ENCODE data around the gene ZNF585A.
"Not testable (repeated sequence)": the region's sequence is repeated elsewhere in the genome, so short reads cannot be mapped to it uniquely, and the experiment has no call there.

Gene ZNF585A

DNA sequence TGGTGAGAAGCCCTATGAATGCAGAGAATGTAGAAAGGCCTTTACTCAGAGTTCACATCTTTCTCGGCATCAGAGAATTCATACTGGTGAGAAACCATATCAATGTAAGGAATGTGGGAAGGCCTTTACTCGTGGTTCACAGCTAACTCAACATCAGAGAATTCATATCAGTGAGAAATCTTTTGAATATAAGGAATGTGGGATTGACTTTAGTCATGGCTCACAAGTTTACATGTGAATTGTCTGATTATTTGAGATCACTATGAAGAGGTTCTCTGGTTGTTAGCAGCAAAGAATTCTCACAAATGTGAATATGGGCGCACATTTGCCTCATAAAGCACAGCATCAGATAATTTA, 43.7 kb downstream of the ZNF585A start:
- Histone ChIP-seq H3K9me3 (ENCODE audit: control insufficient read depth, insufficient read depth, low read length) (peaks cover 79% of the 10 kb centered on the region), H3K36me3 (ENCODE audit: insufficient read depth, low read length) (peaks cover 22% of the 10 kb centered on the region), H3K9ac (ENCODE audit: low read depth, low read length) (no peak overlapping the region), H3K4me1 (ENCODE audit: insufficient read depth, low read length) (no peaks in the 10 kb centered on the region)

DNA sequence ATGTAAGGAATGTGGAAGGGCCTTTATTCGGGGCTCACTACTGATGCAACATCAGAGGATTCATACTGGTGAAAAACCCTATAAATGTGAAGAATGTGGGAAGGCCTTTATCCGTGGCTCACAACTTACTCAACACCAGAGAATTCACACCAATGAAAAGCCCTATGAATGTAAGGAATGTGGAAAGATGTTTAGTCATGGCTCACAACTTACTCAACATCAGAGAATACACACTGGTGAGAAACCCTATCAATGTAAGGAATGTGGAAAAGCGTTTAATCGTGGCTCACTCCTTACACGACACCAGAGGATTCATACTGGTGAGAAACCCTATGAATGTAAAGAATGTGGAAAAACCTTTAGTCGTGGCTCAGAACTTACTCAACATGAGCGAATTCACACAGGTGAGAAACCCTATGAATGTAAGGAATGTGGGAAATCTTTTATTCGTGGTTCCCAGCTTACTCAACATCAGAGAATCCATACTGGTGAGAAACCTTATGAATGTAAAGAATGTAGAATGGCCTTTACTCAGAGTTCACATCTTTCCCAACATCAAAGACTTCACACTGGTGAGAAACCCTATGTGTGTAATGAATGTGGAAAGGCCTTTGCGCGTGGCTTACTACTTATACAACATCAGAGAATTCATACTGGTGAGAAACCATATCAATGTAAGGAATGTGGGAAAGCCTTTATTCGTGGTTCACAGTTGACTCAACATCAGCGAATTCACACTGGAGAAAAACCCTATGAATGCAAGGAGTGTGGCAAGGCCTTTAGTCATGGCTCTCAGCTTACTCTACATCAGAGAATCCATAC, 44.3 kb downstream of the ZNF585A start:
- H3K9me3 ChIP-seq (ENCODE audit: control insufficient read depth, insufficient read depth, low read length) = peaks cover 78% of the 10 kb centered on the region
- peaks cover 22% of the 10 kb centered on the region for H3K36me3 ChIP-seq (ENCODE audit: insufficient read depth, low read length)
- H3K9ac ChIP-seq (ENCODE audit: low read depth, low read length) = no peak overlapping the region
- no peaks in the 10 kb centered on the region for H3K4me1 ChIP-seq (ENCODE audit: insufficient read depth, low read length)

DNA sequence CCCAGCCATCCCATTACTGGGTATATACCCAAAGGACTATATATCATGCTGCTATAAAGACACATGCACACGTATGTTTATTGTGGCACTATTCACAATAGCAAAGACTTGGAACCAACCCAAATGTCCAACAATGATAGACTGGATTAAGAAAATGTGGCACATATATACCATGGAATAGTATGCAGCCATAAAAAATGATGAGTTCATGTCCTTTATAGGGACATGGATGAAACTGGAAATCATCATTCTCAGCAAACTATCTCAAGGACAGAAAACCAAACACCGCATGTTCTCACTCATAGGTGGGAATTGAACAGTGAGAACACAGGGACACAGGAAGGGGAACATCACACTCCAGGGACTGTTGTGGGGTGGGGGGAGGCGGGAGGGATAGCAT, 50.4 kb downstream of the ZNF585A start:
- H3K9me3 ChIP-seq (ENCODE audit: control insufficient read depth, insufficient read depth, low read length) = peaks cover 30% of the 10 kb centered on the region
- not testable (repeated sequence) for H3K9ac ChIP-seq (ENCODE audit: low read depth, low read length); H3K36me3 ChIP-seq (ENCODE audit: insufficient read depth, low read length); H3K4me1 ChIP-seq (ENCODE audit: insufficient read depth, low read length)

DNA sequence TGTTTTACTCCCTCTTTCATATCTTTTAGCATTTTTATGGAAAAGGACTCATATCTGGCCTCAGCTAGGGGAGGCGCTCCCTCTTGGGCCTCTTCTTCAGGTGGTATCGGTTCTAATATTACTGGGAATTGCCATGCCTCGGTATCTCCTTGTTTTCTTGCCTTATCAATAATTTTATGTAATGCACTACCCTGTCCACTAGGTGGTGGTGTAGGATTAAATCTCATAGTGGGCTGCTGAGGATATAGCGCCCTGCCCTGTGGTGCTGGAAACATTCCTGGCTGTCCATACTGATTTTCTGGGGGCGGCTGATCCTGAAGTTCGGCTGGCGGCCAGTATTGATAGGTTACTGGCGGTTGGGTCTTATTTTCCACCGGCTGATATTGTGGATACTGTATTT, 58.5 kb downstream of the ZNF585A start:
- Histone ChIP-seq H3K4me1 (ENCODE audit: insufficient read depth, low read length) (no peaks in the 10 kb centered on the region), H3K36me3 (ENCODE audit: insufficient read depth, low read length) (no peaks in the 10 kb centered on the region), H3K9me3 (ENCODE audit: control insufficient read depth, insufficient read depth, low read length) (peaks cover 14% of the 10 kb centered on the region)

GRCh38 chr19:37111753-37112152, 60.7 kb downstream of the ZNF585A start:
- not testable (repeated sequence) for H3K4me1 ChIP-seq (ENCODE audit: insufficient read depth, low read length); H3K9ac ChIP-seq (ENCODE audit: low read depth, low read length); H3K36me3 ChIP-seq (ENCODE audit: insufficient read depth, low read length)
- peaks cover 16% of the 10 kb centered on the region for H3K9me3 ChIP-seq (ENCODE audit: control insufficient read depth, insufficient read depth, low read length)

More for the DNA sequence above, 58.5 kb downstream of the ZNF585A start:
- H3K9ac ChIP-seq (ENCODE audit: low read depth, low read length) = no peak overlapping the region

DNA sequence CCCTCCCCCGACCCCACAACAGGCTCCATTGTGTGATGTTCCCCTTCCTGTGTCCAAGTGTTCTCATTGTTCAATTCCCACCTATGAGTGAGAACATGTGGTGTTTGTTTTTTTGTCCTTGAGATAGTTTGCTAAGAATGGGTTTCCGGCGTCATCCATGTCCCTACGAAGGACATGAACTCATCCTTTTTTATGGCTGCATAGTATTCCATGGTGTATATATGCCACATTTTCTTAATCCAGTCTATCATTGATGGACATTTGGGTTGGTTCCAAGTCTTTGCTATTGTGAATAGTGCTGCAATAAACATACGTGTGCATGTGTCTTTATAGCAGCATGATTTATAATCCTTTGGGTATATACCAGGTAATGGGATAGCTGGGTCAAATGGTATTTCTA, 68.4 kb downstream of the ZNF585A start:
- not testable (repeated sequence) for H3K9ac ChIP-seq (ENCODE audit: low read depth, low read length); H3K36me3 ChIP-seq (ENCODE audit: insufficient read depth, low read length); H3K9me3 ChIP-seq (ENCODE audit: control insufficient read depth, insufficient read depth, low read length); H3K4me1 ChIP-seq (ENCODE audit: insufficient read depth, low read length)

GRCh38 chr19:37098570-37098969, 73.9 kb downstream of the ZNF585A start:
- Histone ChIP-seq H3K4me1 (ENCODE audit: insufficient read depth, low read length) (no peaks in the 10 kb centered on the region), H3K36me3 (ENCODE audit: insufficient read depth, low read length) (no peaks in the 10 kb centered on the region), H3K9ac (ENCODE audit: low read depth, low read length) (no peak overlapping the region), H3K9me3 (ENCODE audit: control insufficient read depth, insufficient read depth, low read length) (no peaks in the 10 kb centered on the region; the same call in 1 of the 2 replicates)

- no peaks in the 10 kb centered on the region; the same call in 1 of the 2 replicates for H3K9me3 ChIP-seq (ENCODE audit: control insufficient read depth, insufficient read depth, low read length)
- H3K36me3 ChIP-seq (ENCODE audit: insufficient read depth, low read length) = no peaks in the 10 kb centered on the region
- no peak overlapping the region for H3K9ac ChIP-seq (ENCODE audit: low read depth, low read length)
- no peaks in the 10 kb centered on the region for H3K4me1 ChIP-seq (ENCODE audit: insufficient read depth, low read length)
Measured at GRCh38 chr19:37095859-37096258, 76.6 kb downstream of the ZNF585A start.
